ENCODE data around the gene SETD5. TPM values are rescaled to one million over a fixed set of nuclear protein-coding genes. Genes with fewer than 3 reads are reported as not detected.

SETD5 gene
- total RNA-seq, 1 donor from 2014 or later: 124 TPM

- Histone ChIP-seq H3K27ac (no peak overlapping the region), H3K9me3 (no peaks in the 10 kb centered on the region), H3K4me1 (no peaks in the 10 kb centered on the region), H3K36me3 (peaks cover 94% of the 10 kb centered on the region), H3K27me3 (no peaks in the 10 kb centered on the region), H3K4me3 (no peak overlapping the region)
- intact Hi-C loops (cut with DNase I): loop anchor here (5.0 to 10.0 kb wide), 2 partner anchors 41 to 79 kb away; no protein-coding TSS in a partner anchor
- no peak for TF ChIP-seq CTCF (IDR thresholded peaks at IDR 0.05)
- ATAC-seq (no peak), DNase-seq (no peak)
Observed at GRCh38 chr3:9386078-9386459, 11.3 kb upstream of the SETD5 start.

GRCh38 chr3:9386501-9387321, 10.7 kb upstream of the SETD5 start:
- Histone ChIP-seq H3K4me3 (no peak overlapping the region), H3K9me3 (no peaks in the 10 kb centered on the region), H3K4me1 (no peaks in the 10 kb centered on the region), H3K27ac (no peak overlapping the region), H3K36me3 (peaks cover 97% of the 10 kb centered on the region), H3K27me3 (no peaks in the 10 kb centered on the region)
- DNase-seq: no peak
- no peak for ATAC-seq
- no peak for TF ChIP-seq CTCF (IDR thresholded peaks at IDR 0.05)
- intact Hi-C loops (cut with DNase I): loop anchor here (5.0 to 10.0 kb wide), 2 partner anchors 41 to 78 kb away; no protein-coding TSS in a partner anchor

GRCh38 chr3:9387322-9387655, 10.1 kb upstream of the SETD5 start:
- Histone ChIP-seq H3K36me3 (peaks cover 95% of the 10 kb centered on the region), H3K27me3 (no peaks in the 10 kb centered on the region)
- TF ChIP-seq CTCF (IDR thresholded peaks at IDR 0.05): no peak

GRCh38 chr3:9388142-9388541, 9.3 kb upstream of the SETD5 start:
- DNase-seq (no peak), ATAC-seq (no peak)
- Histone ChIP-seq H3K27me3 (no peaks in the 10 kb centered on the region), H3K4me1 (peaks cover 12% of the 10 kb centered on the region), H3K36me3 (peaks cover 95% of the 10 kb centered on the region), H3K9me3 (no peaks in the 10 kb centered on the region), H3K4me3 (no peak overlapping the region), H3K27ac (no peak overlapping the region)
- intact Hi-C loops (cut with DNase I): loop anchor here (5.0 to 10.0 kb wide), 2 partner anchors 39 to 77 kb away; no protein-coding TSS in a partner anchor
- TF ChIP-seq CTCF (IDR thresholded peaks at IDR 0.05): no peak

More at GRCh38 chr3:9387322-9387655, 10.1 kb upstream of the SETD5 start:
- DNase-seq (no peak), ATAC-seq (no peak)
- H3K27ac ChIP-seq: no peak overlapping the region
- H3K9me3 ChIP-seq: no peaks in the 10 kb centered on the region
- intact Hi-C loops (cut with DNase I): loop anchor here (5.0 to 10.0 kb wide), 2 partner anchors 40 to 78 kb away; no protein-coding TSS in a partner anchor
- H3K4me3 ChIP-seq: no peak overlapping the region
- peaks cover 5% of the 10 kb centered on the region for H3K4me1 ChIP-seq

GRCh38 chr3:9388562-9389272, 8.7 kb upstream of the SETD5 start:
- intact Hi-C loops (cut with DNase I): loop anchor here (5.0 to 10.0 kb wide), 2 partner anchors 39 to 76 kb away; no protein-coding TSS in a partner anchor
- no peaks in the 10 kb centered on the region for H3K9me3 ChIP-seq

More at GRCh38 chr3:9388562-9389272, 8.7 kb upstream of the SETD5 start:
- DNase-seq (no peak), ATAC-seq (no peak)
- Histone ChIP-seq H3K4me3 (no peak overlapping the region), H3K27me3 (no peaks in the 10 kb centered on the region), H3K27ac (no peak overlapping the region), H3K36me3 (peaks cover 95% of the 10 kb centered on the region), H3K4me1 (peaks cover 12% of the 10 kb centered on the region)
- no peak for TF ChIP-seq CTCF (IDR thresholded peaks at IDR 0.05)

All from upper lobe of right lung (tissue), 1 donor.